C4-2B (cell line): ENCODE measurements around the gene SP110.

Experiments used
- H3K27ac ChIP-seq: fragments of 450-650 bp; 2 replicates; pipeline ENCODE4 v1.5.1; 2017
- ZFX ChIP-seq: fragments of 450-650 bp; IDR thresholded peaks from 2 replicates; pipeline ENCODE4 v1.6.1; 2017
- TF ChIP-seq, protein P1 (sequence below): fragments of 450-650 bp; conservative IDR thresholded peaks from 2 replicates; pipeline ENCODE4 v1.5.1; 2017; ENCODE audit warnings: mild to moderate bottlenecking

SP110 gene

GRCh38 chr2:230178546-230179485 is 41.0 kb downstream of the SP110 start:
- TF ChIP-seq, protein P1, sequence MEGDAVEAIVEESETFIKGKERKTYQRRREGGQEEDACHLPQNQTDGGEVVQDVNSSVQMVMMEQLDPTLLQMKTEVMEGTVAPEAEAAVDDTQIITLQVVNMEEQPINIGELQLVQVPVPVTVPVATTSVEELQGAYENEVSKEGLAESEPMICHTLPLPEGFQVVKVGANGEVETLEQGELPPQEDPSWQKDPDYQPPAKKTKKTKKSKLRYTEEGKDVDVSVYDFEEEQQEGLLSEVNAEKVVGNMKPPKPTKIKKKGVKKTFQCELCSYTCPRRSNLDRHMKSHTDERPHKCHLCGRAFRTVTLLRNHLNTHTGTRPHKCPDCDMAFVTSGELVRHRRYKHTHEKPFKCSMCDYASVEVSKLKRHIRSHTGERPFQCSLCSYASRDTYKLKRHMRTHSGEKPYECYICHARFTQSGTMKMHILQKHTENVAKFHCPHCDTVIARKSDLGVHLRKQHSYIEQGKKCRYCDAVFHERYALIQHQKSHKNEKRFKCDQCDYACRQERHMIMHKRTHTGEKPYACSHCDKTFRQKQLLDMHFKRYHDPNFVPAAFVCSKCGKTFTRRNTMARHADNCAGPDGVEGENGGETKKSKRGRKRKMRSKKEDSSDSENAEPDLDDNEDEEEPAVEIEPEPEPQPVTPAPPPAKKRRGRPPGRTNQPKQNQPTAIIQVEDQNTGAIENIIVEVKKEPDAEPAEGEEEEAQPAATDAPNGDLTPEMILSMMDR, result no peak
- TF ChIP-seq ZFX, result no peak
- no peak overlapping the region for H3K27ac ChIP-seq

GRCh38 chr2:230176996-230177395 is 42.8 kb downstream of the SP110 start:
- no peak overlapping the region for H3K27ac ChIP-seq
- no peak for TF ChIP-seq ZFX
- TF ChIP-seq, protein P1, result no peak

- TF ChIP-seq, protein P1, result no peak
- TF ChIP-seq ZFX, result no peak
Observed at GRCh38 chr2:230174466-230174865, 45.3 kb downstream of the SP110 start.

DNA sequence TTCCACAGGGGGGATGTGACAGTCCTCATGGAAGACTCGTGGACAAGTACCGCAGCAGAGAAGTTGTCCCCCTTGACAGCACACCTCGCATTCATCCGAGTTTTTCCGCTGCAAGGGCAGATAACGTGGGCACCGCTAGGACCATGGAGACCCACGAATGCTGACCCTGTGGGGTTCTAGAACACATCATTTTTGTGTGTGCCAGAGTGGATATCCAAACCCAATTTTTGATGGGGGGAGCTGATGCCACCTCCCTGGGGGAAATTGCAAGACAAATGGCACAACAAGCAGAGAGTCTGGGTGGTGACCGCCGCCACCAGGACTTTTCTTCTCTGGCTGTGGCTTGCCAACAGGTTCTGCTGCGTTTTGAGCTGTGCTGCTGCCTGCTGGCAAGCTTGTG is 46.9 kb downstream of the SP110 start:
- no peak for TF ChIP-seq ZFX
- TF ChIP-seq, protein P1, result no peak
- no peak overlapping the region; the same call in 1 of the 2 replicates for H3K27ac ChIP-seq

More at GRCh38 chr2:230174466-230174865, 45.3 kb downstream of the SP110 start:
- no peak overlapping the region for H3K27ac ChIP-seq

- no peak overlapping the region; the same call in 1 of the 2 replicates for H3K27ac ChIP-seq
- TF ChIP-seq ZFX, result no peak
- TF ChIP-seq, protein P1, result no peak
Observed at GRCh38 chr2:230172156-230172555, 47.6 kb downstream of the SP110 start.

- H3K27ac ChIP-seq, result peak overlapping the region; percentile 65
- TF ChIP-seq, protein P1, result no peak
- no peak for TF ChIP-seq ZFX
Observed at GRCh38 chr2:230170532-230170931, 49.3 kb downstream of the SP110 start.

DNA sequence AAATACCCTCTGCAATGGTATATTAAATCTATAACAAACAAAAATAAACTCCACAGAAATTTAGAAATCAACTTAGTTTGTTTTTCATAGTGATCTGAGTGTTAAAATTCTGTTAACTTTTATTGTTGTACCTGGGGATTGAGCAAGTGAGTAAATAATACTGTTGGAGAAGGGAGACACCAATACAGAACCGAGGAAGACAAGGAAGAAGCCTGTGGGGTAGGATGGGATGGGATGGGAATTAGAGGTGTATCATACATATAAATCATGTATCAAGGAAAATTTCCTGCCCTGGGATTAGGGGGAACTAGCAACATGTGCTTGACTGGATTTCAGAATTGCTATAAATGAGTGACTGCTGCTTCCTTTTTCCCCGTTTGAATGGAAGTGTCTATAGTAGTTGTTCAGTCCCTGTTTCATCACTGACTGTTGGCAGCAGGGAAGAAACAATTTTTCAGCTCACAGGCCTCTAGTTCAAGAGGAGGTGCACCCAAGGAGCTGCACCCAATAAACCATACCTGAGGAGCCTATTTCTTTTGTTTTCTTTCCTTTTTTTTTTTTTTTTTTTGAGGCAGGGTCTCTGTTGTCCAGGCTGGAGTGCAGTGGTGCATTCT is 53.1 kb downstream of the SP110 start:
- no peak overlapping the region for H3K27ac ChIP-seq
- TF ChIP-seq, protein P1, result no peak
- no peak for TF ChIP-seq ZFX
